BLaER1 treated with 17β-estradiol and CSF1 and Interleukin-3, amounts not matched to agents 10 nM and 100 nM (cell line): ENCODE data around the gene CCHCR1.
A peak's percentile ranks its signal among the peaks of the same experiment; 100 is the strongest.
"Not testable (repeated sequence)": the region's sequence is repeated elsewhere in the genome, so short reads cannot be mapped to it uniquely, and the experiment has no call there.

Experiments
- H3K27ac ChIP-seq, 11 experiments: shearing (Covaris generic); formaldehyde crosslinking; 2 replicates each; pipeline ENCODE4 v1.8.1; 2022
- H3K27me3 ChIP-seq, 11 experiments: shearing (Covaris generic); formaldehyde crosslinking; 2 replicates each; pipeline ENCODE4 v1.8.1; 2022
- H3K36me3 ChIP-seq, 11 experiments: shearing (Covaris generic); formaldehyde crosslinking; 2 replicates each; pipeline ENCODE4 v1.8.1; 2022
- H3K4me1 ChIP-seq, 10 experiments: shearing (Covaris generic); formaldehyde crosslinking; 2 replicates each; pipeline ENCODE4 v1.8.1; 2022
- H3K4me2 ChIP-seq, 11 experiments: shearing (Covaris generic); formaldehyde crosslinking; 2 replicates each; pipeline ENCODE4 v1.8.1; 2022
- H3K4me3 ChIP-seq, 10 experiments: shearing (Covaris generic); formaldehyde crosslinking; 2 replicates each; pipeline ENCODE4 v1.8.1; 2022
- H3K9ac ChIP-seq, 11 experiments: shearing (Covaris generic); formaldehyde crosslinking; 2 replicates each; pipeline ENCODE4 v1.8.1; 2022
- H3K9me3 ChIP-seq, 11 experiments: shearing (Covaris generic); formaldehyde crosslinking; replicated peaks in 1 of 11; 2 replicates each; pipeline ENCODE4 v1.8.1; 2022
- H4K20me1 ChIP-seq, 11 experiments: shearing (Covaris generic); formaldehyde crosslinking; 2 replicates each; pipeline ENCODE4 v1.8.1; 2022
- Cebpa-rat ChIP-seq, 11 experiments: shearing (Covaris generic); IDR thresholded peaks; 2 replicates each; pipeline ENCODE4 v1.8.1; 2022

Gene CCHCR1

DNA sequence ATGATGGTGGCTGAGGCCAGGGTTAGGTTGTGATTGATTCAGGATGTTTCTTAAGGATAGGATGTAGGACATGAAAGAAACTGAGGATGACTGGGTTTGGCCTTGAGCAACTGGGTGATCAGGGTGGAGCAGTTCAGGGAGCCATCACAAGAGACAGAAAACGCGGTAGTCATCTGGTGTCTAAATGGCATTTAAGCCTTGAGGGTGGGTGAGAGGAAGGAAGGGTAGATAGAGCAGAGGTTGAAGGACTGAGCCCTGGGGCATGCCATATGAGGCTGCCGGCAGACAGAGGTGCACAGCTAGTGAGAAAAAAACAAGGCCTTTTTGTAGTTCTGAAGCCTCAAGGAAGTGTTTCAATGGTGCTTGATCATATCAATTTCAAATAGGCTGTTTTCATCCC is 11.0 kb upstream of the CCHCR1 start:
- no peak for TF ChIP-seq Cebpa-rat (IDR thresholded peaks at IDR 0.05)
- no peak overlapping the region for H3K27ac ChIP-seq
- H3K4me3 ChIP-seq, result no peak overlapping the region
- no peaks in the 10 kb centered on the region for H3K4me1 ChIP-seq
- H3K9ac ChIP-seq, result no peak overlapping the region
- H3K9me3 ChIP-seq, result no peaks in the 10 kb centered on the region
- H3K4me2 ChIP-seq, result no peak overlapping the region
- no peaks in the 10 kb centered on the region for H4K20me1 ChIP-seq
- no peaks in the 10 kb centered on the region for H3K27me3 ChIP-seq
- H3K36me3 ChIP-seq, result peaks cover 0 to 16% (median under 1%) of the 10 kb centered on the region in 11 experiments; a peak in 10 of 22 replicates

DNA sequence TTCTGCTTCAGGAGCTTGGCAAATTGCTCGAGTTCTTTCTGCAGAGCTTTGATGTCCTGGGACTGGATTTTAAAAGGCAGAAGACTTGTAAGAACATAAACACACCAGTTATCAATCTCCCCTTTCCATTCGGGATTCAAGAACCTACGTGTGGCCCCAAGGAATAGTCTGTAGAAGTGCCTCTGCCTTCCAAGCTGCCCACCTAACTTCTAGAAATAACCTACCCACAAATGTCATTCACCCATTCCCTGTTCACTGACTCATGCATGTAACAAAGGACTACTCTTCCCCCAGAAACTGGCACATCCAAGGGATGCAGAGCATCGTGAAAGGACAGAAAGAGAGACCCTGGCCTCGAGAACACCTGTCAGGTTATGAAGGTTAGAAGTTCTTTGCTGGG is 8.4 kb upstream of the CCHCR1 start:
- Histone ChIP-seq H3K9ac (no peak overlapping the region), H4K20me1 (peaks cover 0 to 14% (median 0%) of the 10 kb centered on the region in 11 experiments; a peak in 2 of 22 replicates), H3K4me2 (no peak overlapping the region), H3K4me3 (no peak overlapping the region), H3K36me3 (peaks cover 0 to 42% (median 27%) of the 10 kb centered on the region in 11 experiments; a peak in 19 of 22 replicates), H3K9me3 (no peaks in the 10 kb centered on the region), H3K4me1 (peaks cover 0 to 14% (median 3%) of the 10 kb centered on the region in 10 experiments; a peak in 8 of 20 replicates), H3K27ac (no peak overlapping the region), H3K27me3 (no peaks in the 10 kb centered on the region)
- no peak for TF ChIP-seq Cebpa-rat (IDR thresholded peaks at IDR 0.05)

DNA sequence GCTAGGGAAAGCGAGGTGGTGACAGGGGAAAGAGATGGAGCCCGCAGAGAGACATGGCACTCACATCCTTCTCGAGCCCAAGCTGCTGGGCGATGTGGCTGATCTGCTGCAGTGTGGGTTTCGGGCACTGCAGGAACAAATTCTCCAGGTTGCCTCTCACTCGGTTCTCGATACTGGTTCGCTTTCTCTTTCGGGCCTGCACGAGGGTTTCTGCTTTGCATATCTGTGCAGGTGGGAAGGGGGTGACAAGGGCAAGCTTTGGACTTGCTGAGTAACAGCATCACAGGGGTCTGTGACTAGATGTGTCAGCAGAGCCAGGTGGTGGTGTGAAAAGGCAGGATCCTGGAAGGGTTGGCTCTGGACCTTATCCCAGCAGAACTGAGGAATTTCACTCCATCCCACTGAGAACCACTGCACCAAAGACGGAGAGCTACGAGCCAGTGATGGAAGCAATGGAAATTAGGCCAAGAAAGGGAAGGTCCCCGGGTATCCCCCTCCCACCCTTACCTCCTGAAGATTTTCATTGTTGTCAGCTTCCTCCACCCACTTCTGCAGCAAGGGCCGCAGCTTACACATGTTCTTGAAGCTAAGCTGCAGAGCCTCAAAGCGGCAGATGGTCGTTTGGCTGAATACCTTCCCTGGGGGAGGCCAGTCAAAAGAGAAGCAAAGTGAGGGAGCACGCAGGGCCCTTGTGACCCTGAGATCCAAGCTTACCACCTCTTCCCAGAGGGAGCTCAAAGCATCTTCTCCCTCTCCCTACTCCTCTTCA is 7.6 kb upstream of the CCHCR1 start:
- not testable (repeated sequence) for H3K9ac ChIP-seq, H3K27me3 ChIP-seq, H3K4me3 ChIP-seq, H3K9me3 ChIP-seq, H3K27ac ChIP-seq, H3K4me2 ChIP-seq
- H3K36me3 ChIP-seq, result peaks cover 0 to 47% (median 30%) of the 10 kb centered on the region in 11 experiments; a peak in 19 of 22 replicates
- peaks cover 0 to 14% (median 0%) of the 10 kb centered on the region in 11 experiments; a peak in 2 of 22 replicates for H4K20me1 ChIP-seq
- peaks cover under 1 to 22% (median 10%) of the 10 kb centered on the region in 10 experiments; a peak in 18 of 20 replicates for H3K4me1 ChIP-seq

DNA sequence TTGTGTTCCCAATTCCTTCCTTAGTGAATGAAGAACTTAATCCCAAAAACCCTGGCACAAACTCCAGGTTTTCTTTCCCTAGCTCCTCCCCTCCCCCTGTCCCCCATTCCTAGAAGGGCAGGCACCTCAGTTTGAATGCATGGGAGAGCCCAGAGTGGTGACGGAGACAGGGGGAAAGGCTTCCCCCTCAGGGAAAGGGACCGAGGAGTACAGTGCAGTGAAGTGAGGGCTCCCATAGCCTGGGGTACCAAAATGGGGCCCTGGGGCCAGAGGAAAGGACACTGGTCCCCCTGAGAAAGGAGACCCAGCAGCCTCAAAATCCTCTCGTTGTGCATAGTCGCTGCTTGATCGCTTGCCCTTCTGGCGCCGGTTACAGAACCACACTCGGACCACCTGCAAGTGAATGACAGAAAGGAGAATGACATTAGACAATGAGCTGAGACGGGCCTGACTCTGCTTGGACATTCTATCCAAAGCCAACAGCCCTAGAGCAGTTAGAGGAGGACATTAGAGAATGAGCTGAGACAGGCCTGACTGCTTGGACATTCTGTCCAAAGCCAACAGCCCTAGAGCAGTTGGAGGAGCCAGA is 7.0 kb upstream of the CCHCR1 start:
- H3K9ac ChIP-seq, H3K27me3 ChIP-seq, H3K27ac ChIP-seq, H3K9me3 ChIP-seq, H3K4me3 ChIP-seq, H3K4me2 ChIP-seq: not testable (repeated sequence)
- H3K4me1 ChIP-seq, result peaks cover 7 to 28% (median 17%) of the 10 kb centered on the region in 10 experiments
- H4K20me1 ChIP-seq, result peaks cover 0 to 14% (median 0%) of the 10 kb centered on the region in 11 experiments; a peak in 3 of 22 replicates
- H3K36me3 ChIP-seq, result peaks cover 0 to 47% (median 30%) of the 10 kb centered on the region in 11 experiments; a peak in 19 of 22 replicates

DNA sequence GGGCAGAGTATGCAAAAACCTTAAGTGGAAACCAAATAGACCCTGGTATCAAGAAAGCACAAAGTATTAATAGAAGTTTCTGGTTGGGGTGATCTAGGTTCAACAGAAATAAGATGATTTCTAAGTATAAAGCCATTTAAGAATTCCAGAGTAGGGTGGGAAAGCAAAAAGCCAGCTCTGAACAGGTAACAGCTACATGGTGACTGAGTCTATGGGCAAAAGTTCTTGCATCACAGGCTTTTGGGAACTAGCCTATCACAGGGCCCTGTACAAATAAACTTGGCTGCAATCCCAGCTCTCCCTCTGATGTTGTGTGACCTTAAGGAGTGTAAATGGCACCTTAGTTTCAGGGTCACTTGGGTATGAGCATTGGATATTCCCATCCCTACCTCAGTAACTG is 6.3 kb upstream of the CCHCR1 start:
- Histone ChIP-seq H3K9ac (no peak overlapping the region), H4K20me1 (peaks cover 0 to 14% (median 0%) of the 10 kb centered on the region in 11 experiments; a peak in 3 of 22 replicates), H3K36me3 (peaks cover 0 to 47% (median 30%) of the 10 kb centered on the region in 11 experiments; a peak in 19 of 22 replicates), H3K9me3 (no peaks in the 10 kb centered on the region), H3K4me1 (peaks cover 13 to 34% (median 23%) of the 10 kb centered on the region in 10 experiments), H3K27ac (no peak overlapping the region), H3K4me3 (no peak overlapping the region), H3K27me3 (no peaks in the 10 kb centered on the region), H3K4me2 (no peak overlapping the region)
- no peak for TF ChIP-seq Cebpa-rat (IDR thresholded peaks at IDR 0.05)

DNA sequence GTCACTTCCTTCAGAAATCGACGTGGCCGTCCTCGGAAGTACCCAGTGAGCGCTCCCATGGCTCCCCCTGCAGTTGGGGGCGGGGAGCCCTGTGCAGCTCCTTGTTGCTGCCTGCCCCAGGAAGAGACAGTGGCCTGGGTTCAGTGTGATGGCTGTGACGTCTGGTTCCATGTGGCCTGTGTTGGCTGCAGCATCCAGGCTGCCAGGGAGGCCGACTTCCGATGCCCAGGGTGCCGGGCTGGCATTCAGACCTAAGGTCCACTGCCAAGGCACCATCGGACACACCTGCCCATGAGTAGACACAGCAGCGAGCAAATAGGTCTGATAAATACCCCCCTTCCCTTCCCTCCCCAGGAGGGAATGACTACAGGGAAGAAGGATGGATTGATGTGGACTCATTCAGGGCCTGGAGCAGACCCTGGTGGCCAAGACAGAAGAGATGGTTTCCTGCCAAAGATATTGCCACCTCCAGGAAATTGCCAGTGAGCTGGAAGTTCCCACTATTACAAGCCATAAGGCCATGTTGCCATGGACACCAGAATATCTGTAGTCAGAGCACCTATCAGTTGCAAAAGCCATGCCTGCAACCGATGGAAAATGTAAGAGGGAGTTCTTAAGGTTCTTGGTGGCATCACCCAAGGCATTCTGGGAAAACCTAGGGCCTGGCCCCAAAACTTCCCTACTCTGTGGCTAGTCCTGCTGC is 5.0 kb upstream of the CCHCR1 start:
- H3K4me2 ChIP-seq, result no peak overlapping the region
- no peak overlapping the region for H3K27ac ChIP-seq

DNA sequence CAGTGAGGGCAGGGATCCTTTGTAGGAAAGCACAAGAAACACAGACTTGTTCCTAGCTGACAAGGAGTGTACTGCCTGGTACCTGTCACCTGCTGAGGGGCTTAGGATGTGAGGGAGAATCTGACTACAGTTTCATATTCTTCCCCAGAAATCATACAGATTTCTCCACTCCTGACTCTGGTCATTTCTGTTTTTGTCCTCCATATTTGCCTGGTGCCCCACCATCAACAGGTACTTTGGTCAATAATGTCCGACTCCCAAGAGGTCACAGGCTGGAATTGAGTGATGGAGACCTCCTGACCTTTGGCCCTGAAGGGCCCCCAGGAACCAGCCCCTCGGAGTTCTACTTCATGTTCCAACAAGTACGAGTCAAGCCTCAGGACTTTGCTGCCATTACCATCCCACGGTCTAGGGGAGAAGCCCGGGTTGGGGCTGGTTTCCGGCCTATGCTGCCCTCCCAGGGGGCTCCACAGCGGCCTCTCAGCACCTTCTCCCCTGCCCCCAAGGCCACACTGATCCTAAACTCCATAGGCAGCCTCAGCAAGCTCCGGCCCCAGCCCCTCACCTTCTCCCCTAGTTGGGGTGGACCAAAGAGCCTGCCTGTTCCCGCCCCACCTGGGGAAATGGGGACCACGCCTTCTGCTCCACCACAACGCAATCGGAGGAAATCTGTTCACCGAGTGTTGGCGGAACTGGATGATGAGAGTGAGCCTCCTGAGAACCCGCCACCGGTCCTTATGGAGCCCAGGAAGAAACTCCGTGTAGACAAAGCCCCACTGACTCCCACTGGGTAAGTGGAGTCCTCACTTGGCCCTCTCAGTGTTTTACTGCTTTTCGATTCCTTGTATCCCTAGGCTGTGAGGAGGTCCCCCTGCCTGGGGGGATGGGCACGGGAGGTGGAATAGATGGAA is 3.9 kb upstream of the CCHCR1 start:
- Histone ChIP-seq H3K4me2 (peak overlapping the region in 6 of 11 experiments; percentile 95 to 99 (median 98); a peak in 11 of 22 replicates), H3K27ac (no peak overlapping the region), H4K20me1 (peaks cover 0 to 14% (median 0%) of the 10 kb centered on the region in 11 experiments; a peak in 3 of 22 replicates), H3K4me1 (peaks cover 23 to 45% (median 35%) of the 10 kb centered on the region in 10 experiments), H3K9ac (no peak overlapping the region; a peak in 1 of 22 replicates), H3K36me3 (peaks cover 0 to 44% (median 30%) of the 10 kb centered on the region in 11 experiments; a peak in 19 of 22 replicates), H3K4me3 (no peak overlapping the region), H3K9me3 (no peaks in the 10 kb centered on the region), H3K27me3 (no peaks in the 10 kb centered on the region)
- no peak for TF ChIP-seq Cebpa-rat (IDR thresholded peaks at IDR 0.05)

More for the DNA sequence above, 5.0 kb upstream of the CCHCR1 start:
- Histone ChIP-seq H3K27me3 (no peaks in the 10 kb centered on the region), H3K36me3 (peaks cover 0 to 43% (median 30%) of the 10 kb centered on the region in 11 experiments; a peak in 19 of 22 replicates), H3K4me3 (no peak overlapping the region), H3K9me3 (no peaks in the 10 kb centered on the region), H3K9ac (no peak overlapping the region), H4K20me1 (peaks cover 0 to 14% (median 0%) of the 10 kb centered on the region in 11 experiments; a peak in 3 of 22 replicates), H3K4me1 (peaks cover 15 to 34% (median 25%) of the 10 kb centered on the region in 10 experiments)
- TF ChIP-seq Cebpa-rat (IDR thresholded peaks at IDR 0.05), result no peak
